ENCODE measurements around the gene ATG4B. TPM values are rescaled to one million over a fixed set of nuclear protein-coding genes. Genes with fewer than 3 reads are reported as not detected.

ATG4B gene
- total RNA-seq, 4 donors from 2014 or later, result 61.8 to 146 (median 87.2) TPM

GRCh38 chr2:241678784-241679540, 41.5 kb downstream of the ATG4B start:
- peaks cover 0 to 98% (median 8%) of the 10 kb centered on the region in 3 donors for H3K36me3 ChIP-seq
- WGBS, 2 donors, result 91 to 92% methylated on average over 22 of the region's 22 CpGs
- H3K27me3 ChIP-seq, result no peaks in the 10 kb centered on the region
- no peak overlapping the region for H3K27ac ChIP-seq
- peaks cover 0 to 7% (median 3%) of the 10 kb centered on the region in 4 donors for H3K4me1 ChIP-seq
- DNase-seq (ENCODE audit: low spot score in 2 of 2), result no peak
- H3K4me3 ChIP-seq, result no peak overlapping the region
- no peak for TF ChIP-seq POLR2A (IDR thresholded peaks at IDR 0.05)
- TF ChIP-seq CTCF (IDR thresholded peaks at IDR 0.05), result no peak
- TF ChIP-seq EP300 (IDR thresholded peaks at IDR 0.05), result no peak
- H3K9me3 ChIP-seq, result no peaks in the 10 kb centered on the region

GRCh38 chr2:241680044-241680443, 42.6 kb downstream of the ATG4B start:
- WGBS, 2 donors, result 92 to 94% methylated on average over 12 of the region's 12 CpGs
- no peak for DNase-seq (ENCODE audit: low spot score in 2 of 2)
- H3K36me3 ChIP-seq, result peaks cover 0 to 89% (median 8%) of the 10 kb centered on the region in 3 donors

GRCh38 chr2:241680827-241681599, 43.5 kb downstream of the ATG4B start:
- peak in 1 of 2 donors; percentile 41 for DNase-seq (ENCODE audit: low spot score in 2 of 2)
- TF ChIP-seq CTCF (IDR thresholded peaks at IDR 0.05), result no peak
- Histone ChIP-seq H3K27ac (peak overlapping the region in 1 of 4 donors; percentile 36), H3K36me3 (peaks cover 0 to 84% (median 8%) of the 10 kb centered on the region in 3 donors), H3K27me3 (no peaks in the 10 kb centered on the region), H3K4me1 (peaks cover 0 to 17% (median 8%) of the 10 kb centered on the region in 4 donors), H3K9me3 (no peaks in the 10 kb centered on the region), H3K4me3 (no peak overlapping the region)
- 62 to 65% methylated on average over 14 of the region's 14 CpGs for WGBS, 2 donors

More at GRCh38 chr2:241680044-241680443, 42.6 kb downstream of the ATG4B start:
- H3K27ac ChIP-seq, result no peak overlapping the region
- H3K4me3 ChIP-seq, result no peak overlapping the region
- no peak for TF ChIP-seq POLR2A (IDR thresholded peaks at IDR 0.05)
- no peak for TF ChIP-seq EP300 (IDR thresholded peaks at IDR 0.05)
- TF ChIP-seq CTCF (IDR thresholded peaks at IDR 0.05), result no peak
- H3K4me1 ChIP-seq, result peaks cover 0 to 8% (median 3%) of the 10 kb centered on the region in 4 donors
- no peaks in the 10 kb centered on the region for H3K9me3 ChIP-seq
- no peaks in the 10 kb centered on the region for H3K27me3 ChIP-seq

- H3K4me3 ChIP-seq, result peak overlapping the region; percentile 50 to 97 (median 72)
- DNase-seq (ENCODE audit: low spot score in 2 of 2), result no peak
- peaks cover 0 to 48% (median 4%) of the 10 kb centered on the region in 3 donors for H3K36me3 ChIP-seq
Measured at GRCh38 chr2:241686324-241686649, 48.8 kb downstream of the ATG4B start.

More at GRCh38 chr2:241686324-241686649, 48.8 kb downstream of the ATG4B start:
- no peak for TF ChIP-seq POLR2A (IDR thresholded peaks at IDR 0.05)
- TF ChIP-seq CTCF (IDR thresholded peaks at IDR 0.05), result no peak
- TF ChIP-seq EP300 (IDR thresholded peaks at IDR 0.05), result no peak
- WGBS, 2 donors, result 0% methylated on average over 22 to 28 of the region's 37 CpGs
- Histone ChIP-seq H3K27me3 (no peaks in the 10 kb centered on the region), H3K9me3 (no peaks in the 10 kb centered on the region), H3K4me1 (peaks cover 0 to 45% (median 21%) of the 10 kb centered on the region in 4 donors), H3K27ac (peak overlapping the region in 3 of 4 donors; percentile 44 to 95 (median 93))
